HCEC 1CT (cell line): Measurements from ENCODE around the gene ESR2.
"Not testable (repeated sequence)": the region's sequence is repeated elsewhere in the genome, so short reads cannot be mapped to it uniquely, and the experiment has no call there.

Experiments
- DNase-seq: peaks from one replicate; pipeline ENCODE4 v3.0.0-alpha.2; 2017

The ESR2 gene

GRCh38 chr14:64293976-64294671 is at the start of gene ESR2:
TSS of gene ESR2 (minus strand) at chr14:64294371. CDS start at chr14:64282985, 11,386 bp downstream.
- peak; percentile 27 for DNase-seq

- DNase-seq = no peak
Measured at GRCh38 chr14:64340560-64341196, 46.5 kb upstream of the ESR2 start.

- DNase-seq = peak; percentile 99
Measured at GRCh38 chr14:64338616-64339316, 44.6 kb upstream of the ESR2 start.

GRCh38 chr14:64337888-64338615 is 43.9 kb upstream of the ESR2 start:
- DNase-seq = peak; percentile 66

- DNase-seq = no peak
Measured at GRCh38 chr14:64329149-64329548, 35.0 kb upstream of the ESR2 start.

GRCh38 chr14:64326502-64326901 is 32.3 kb upstream of the ESR2 start:
- DNase-seq = no peak

- DNase-seq = peak; percentile 78
Measured at GRCh38 chr14:64324895-64325294, 30.7 kb upstream of the ESR2 start.

- peak; percentile 56 for DNase-seq
Measured at GRCh38 chr14:64324461-64324860, 30.3 kb upstream of the ESR2 start.

- not testable (repeated sequence) for DNase-seq
Measured at GRCh38 chr14:64320362-64320761, 26.2 kb upstream of the ESR2 start.

DNA sequence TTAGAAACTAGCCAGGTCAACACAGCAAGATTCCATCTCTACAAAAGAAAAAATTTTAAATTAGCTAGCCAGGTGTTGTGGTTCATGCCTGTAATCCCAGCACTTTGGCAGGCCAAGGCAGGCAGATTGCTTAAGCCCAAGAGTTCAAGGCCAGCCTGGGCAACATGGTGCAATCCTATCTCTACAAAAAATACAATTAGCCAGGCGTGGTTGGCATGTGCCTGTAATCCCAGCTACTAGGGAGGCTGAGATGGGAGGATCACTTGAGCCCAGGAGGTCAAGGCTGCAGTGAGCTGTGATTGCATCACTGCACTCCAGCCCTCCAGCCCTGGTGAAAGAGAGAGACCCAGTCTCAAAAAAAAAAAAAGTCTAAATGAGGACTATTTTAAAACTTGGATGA is 24.5 kb upstream of the ESR2 start:
- DNase-seq = not testable (repeated sequence)

DNA sequence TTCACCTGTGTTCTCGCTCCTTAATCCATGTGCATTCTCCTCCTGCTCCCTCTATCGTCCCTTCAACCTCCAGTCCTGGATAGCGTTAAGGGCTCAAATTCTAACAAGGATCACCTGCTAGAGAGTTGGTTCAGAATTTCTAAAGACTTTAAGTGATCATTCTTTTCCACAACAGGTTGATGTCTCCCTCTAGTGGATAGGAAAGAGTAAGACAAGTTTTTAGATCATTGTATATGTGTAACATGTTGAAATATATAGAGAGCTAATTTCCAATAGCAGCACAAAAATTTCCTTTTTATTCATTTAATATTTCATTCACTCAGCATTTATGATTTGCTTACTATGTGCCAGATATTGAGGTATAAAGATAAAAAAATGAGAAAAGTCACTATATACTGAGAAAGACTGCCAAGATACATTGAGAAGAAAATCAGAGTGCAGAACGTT is 9.3 kb upstream of the ESR2 start:
- DNase-seq = peak; percentile 71

GRCh38 chr14:64298773-64299172 is 4.6 kb upstream of the ESR2 start:
- peak; percentile 8 for DNase-seq

- DNase-seq = peak; percentile 47
Measured at GRCh38 chr14:64296561-64296960, 2.4 kb upstream of the ESR2 start.

DNA sequence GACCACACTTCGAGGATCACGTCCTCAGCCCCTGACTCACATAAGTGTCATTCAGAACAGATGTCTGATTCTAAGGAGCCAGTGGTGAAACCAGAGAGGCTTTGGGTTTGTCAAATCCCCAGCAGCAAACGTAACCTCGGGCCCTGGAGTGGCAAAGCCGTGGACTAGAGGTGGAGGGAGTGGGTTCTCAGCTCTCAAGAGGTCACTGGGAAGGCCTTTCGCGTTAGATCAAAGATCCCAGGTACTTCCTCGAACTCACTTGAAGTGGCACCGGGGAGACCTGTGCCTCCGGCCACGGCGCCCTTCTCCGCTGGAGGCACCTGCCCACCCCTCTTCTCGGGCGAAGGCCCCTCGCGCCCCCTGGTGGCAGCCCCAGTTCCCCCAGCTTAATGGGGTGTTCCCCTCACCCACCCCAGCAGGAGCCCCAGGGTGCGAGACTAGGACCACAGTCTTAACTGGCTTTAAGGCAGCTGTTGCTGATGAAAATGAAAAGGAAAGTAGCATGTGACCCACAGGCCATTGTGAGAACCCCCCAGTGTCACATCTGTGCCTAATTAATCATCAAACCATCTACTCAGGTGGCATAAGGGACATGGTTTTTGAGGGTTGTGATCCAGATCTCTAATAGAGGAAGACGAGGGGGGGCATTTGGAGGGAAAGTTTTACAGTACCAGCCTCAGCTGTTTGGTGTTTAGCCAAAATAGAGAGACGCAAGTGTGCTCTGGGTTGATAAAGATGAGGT is 672 bp upstream of the ESR2 start:
- DNase-seq = peak; percentile 57

DNA sequence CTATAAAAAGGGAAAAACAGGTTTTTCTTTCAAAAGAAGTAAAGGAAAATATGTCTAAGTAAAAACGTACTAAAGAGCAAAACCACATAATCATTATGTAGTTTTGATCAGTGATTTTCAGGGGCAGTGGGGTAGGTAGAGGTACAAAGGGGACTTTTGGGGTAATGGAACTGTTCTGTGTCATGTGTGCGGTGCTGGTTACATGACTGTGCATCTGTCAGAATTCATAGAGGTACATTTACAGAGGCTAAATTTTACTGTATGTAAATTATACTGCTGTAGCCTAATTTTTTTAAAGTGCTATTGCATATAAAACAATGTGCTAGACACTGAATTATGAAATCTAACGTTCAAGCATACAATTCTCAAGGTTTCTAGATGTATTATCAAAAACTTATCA is 2.0 kb downstream of the ESR2 start:
- DNase-seq = no peak

DNA sequence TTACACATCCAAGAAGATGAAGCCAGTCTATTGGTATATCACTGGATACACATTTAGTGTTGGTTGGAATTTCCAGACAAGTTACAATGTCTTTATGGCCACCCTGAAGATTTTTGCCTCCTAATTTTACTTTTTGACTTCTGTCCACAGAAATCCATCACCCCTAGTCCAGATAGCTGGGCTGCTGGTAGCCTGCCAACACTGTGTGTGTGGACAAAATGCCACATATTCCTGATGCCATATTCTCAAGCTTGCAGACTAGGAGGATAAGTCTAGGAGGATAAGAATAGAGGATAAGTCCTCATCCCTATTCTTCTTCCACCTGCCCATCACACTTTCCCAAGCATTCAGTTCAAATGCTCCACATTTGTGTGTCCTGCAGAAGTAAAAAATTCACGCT is 4.6 kb downstream of the ESR2 start:
- DNase-seq = no peak

- DNase-seq = no peak
Measured at GRCh38 chr14:64281805-64282204, 12.4 kb downstream of the ESR2 start.

- no peak for DNase-seq
Measured at GRCh38 chr14:64279704-64280668, 14.2 kb downstream of the ESR2 start.

DNA sequence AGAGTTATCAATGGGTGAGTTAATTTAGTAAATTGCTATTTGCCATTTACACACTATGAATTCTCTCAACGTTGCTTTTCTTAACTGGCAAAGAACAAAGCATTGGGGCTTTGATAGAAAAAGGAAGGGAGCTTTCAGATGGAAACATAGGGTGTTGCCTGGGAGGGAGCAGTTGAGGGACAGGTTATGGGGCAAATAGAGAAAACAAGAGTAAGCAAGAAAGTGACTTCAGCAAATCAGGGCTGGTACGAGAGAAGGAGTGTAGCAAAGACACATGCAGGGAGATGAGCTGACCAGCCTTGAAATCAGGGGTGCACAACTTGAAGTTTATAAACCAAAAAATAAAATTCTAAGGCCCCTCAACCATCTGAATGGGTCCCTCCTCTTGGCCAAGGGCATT is 15.7 kb downstream of the ESR2 start:
- no peak for DNase-seq

DNA sequence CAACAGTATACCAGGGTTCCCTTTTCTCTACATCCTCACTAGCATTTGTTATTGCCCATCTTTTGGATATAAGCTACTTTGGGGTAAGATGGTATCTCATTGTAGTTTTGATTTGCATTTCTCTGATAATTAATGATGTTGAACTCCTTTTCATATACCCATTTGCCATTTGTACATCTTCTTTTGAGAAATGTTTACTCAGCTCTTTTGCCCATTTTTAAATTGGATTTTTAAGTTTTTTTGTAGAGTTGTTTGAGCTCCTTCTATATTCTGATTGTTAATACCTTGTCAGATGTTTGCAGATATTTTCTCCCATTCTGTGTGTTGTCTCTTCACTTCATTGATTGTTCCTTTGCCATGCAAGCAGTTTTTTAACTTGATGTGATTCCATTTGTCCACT is 22.2 kb downstream of the ESR2 start:
- DNase-seq = no peak

DNA sequence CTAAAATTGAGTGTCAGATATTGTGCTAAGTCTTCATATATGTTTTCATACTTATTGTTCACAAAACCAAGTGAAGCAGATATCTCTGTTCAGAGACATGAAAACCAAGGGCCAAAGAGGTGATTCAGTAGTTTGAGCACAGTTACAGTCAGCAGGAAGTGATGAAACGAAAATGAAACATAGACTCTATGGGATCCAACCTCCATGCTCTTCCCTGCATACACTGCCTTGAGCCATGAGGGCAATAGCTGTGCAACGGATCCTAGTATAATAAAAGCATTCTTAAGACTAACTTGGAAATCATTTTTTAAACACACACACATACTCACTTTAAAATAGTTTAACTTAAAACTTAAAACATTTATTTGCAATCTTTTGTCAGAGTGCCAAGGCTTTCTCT is 27.9 kb downstream of the ESR2 start:
- peak; percentile 72 for DNase-seq
